A673 (cell line): ENCODE data around the gene CD79A. TPM values are rescaled to one million over a fixed set of nuclear protein-coding genes. Genes with fewer than 3 reads are reported as not detected.

ENCODE experiments used
- BruUV-seq: library from RNA; stranded (reverse); fragments of 400-500 nt; replicated peaks from 2 replicates; lab custom pipeline; 2021; lab: Mats Ljungman, UMichigan
- CTCF ChIA-PET: fragments of 300-600 bp; sonication (Branson Sonifier 250); formaldehyde crosslinking; loops from one replicate; lab custom pipeline; 2022; ENCODE audit warnings: antibody characterized with exemption; lab: Charles Lee
- POLR2A ChIA-PET: fragments of 300-600 bp; sonication (Branson Sonifier 250); formaldehyde crosslinking; loops from one replicate; lab custom pipeline; 2022; ENCODE audit warnings: antibody characterized with exemption; ENCODE audit not compliant: low non-redundant PET; lab: Charles Lee
- DNase-seq: peaks from one replicate; pipeline ENCODE4 v3.0.0-alpha.2; 2015; ENCODE audit warnings: low spot score
- H3K27ac ChIP-seq: fragments of 200-600 bp; sonication (generic); 2 replicates; pipeline ENCODE4 v1.5.1; 2016; ENCODE audit warnings: mixed run types, low read depth, mild to moderate bottlenecking, mixed read lengths, antibody characterized with exemption, low read length; ENCODE audit not compliant: poor library complexity, severe bottlenecking
- H3K27me3 ChIP-seq: fragments of 200-600 bp; sonication (generic); replicated peaks from 2 replicates; pipeline ENCODE4 v1.6.1; 2017; ENCODE audit warnings: mixed run types, low read depth, mild to moderate bottlenecking, mixed read lengths, antibody characterized with exemption, low read length; ENCODE audit not compliant: insufficient read depth, poor library complexity
- H3K36me3 ChIP-seq: fragments of 200-600 bp; sonication (generic); 2 replicates; pipeline ENCODE4 v1.6.1; 2016; ENCODE audit warnings: mixed run types, mild to moderate bottlenecking, mixed read lengths, antibody characterized with exemption, low read length; ENCODE audit not compliant: insufficient read depth, poor library complexity, severe bottlenecking
- H3K4me1 ChIP-seq: fragments of 200-600 bp; sonication (generic); 2 replicates; pipeline ENCODE4 v1.6.1; 2017; ENCODE audit warnings: mixed run types, mild to moderate bottlenecking, mixed read lengths, antibody characterized with exemption, low read length; ENCODE audit not compliant: insufficient read depth, poor library complexity, severe bottlenecking
- H3K4me3 ChIP-seq: fragments of 200-600 bp; sonication (generic); 2 replicates; pipeline ENCODE4 v1.5.1; 2016; ENCODE audit warnings: low read depth, mixed run types, mild to moderate bottlenecking, mixed read lengths, low read length; ENCODE audit not compliant: poor library complexity, severe bottlenecking
- H3K9me3 ChIP-seq: fragments of 200-600 bp; sonication (generic); 2 replicates; pipeline ENCODE4 v1.6.1; 2016; ENCODE audit warnings: mixed run types, low read depth, mild to moderate bottlenecking, mixed read lengths, antibody characterized with exemption, low read length; ENCODE audit not compliant: poor library complexity, severe bottlenecking
- CTCF ChIP-seq: fragments of 300-800, 200-600 bp; sonication (generic); conservative IDR thresholded peaks from 2 replicates; pipeline ENCODE4 v1.5.1; 2017; ENCODE audit warnings: low read depth, mild to moderate bottlenecking, antibody characterized with exemption, low read length, moderate library complexity, mixed read lengths
- EZH2 ChIP-seq: fragments of 200-600 bp; sonication (generic); IDR thresholded peaks from 2 replicates; pipeline ENCODE4 v1.6.1; 2017; ENCODE audit warnings: borderline replicate concordance, low read depth, mild to moderate bottlenecking, mixed read lengths, antibody characterized with exemption, low read length; ENCODE audit not compliant: poor library complexity, severe bottlenecking
- intact Hi-C: fragments of 100-400 bp; cut with micrococcal nuclease; formaldehyde crosslinking; loops from one replicate; pipeline ENCODE4 v1.10.0; 2022; ENCODE audit not compliant: unreplicated experiment
- total RNA-seq: library from RNA; stranded (reverse); gene quantifications from 2 replicates; pipeline ENCODE4 v1.2.3, GENCODE V29; 2021

CD79A gene
- total RNA-seq, 1 experiment from 2014 or later = 17.8 TPM

- H3K4me3 ChIP-seq = no peak overlapping the region
- BruUV-seq = no TSS peak
- intact Hi-C loops = no loop called here
- no peak overlapping the region for H3K27ac ChIP-seq
- no peaks in the 10 kb centered on the region for H3K9me3 ChIP-seq
- no peak for DNase-seq
- no peaks in the 10 kb centered on the region for H3K27me3 ChIP-seq
- POLR2A ChIA-PET = no interaction called here
- CTCF ChIA-PET = no interaction called here
- H3K36me3 ChIP-seq = no peaks in the 10 kb centered on the region
- H3K4me1 ChIP-seq = peaks cover 4% of the 10 kb centered on the region
- TF ChIP-seq EZH2 = no peak
- no peak for TF ChIP-seq CTCF
Observed at GRCh38 chr19:41923045-41923788, 46.1 kb downstream of the CD79A start.

GRCh38 chr19:41924151-41925145, 47.4 kb downstream of the CD79A start:
- Histone ChIP-seq H3K36me3 (no peaks in the 10 kb centered on the region), H3K27me3 (no peaks in the 10 kb centered on the region)

More at GRCh38 chr19:41924151-41925145, 47.4 kb downstream of the CD79A start:
- intact Hi-C loops = no loop called here
- H3K4me1 ChIP-seq = peaks cover 14% of the 10 kb centered on the region
- no TSS peak for BruUV-seq
- TF ChIP-seq EZH2 (no peak), CTCF (no peak)
- H3K9me3 ChIP-seq = no peaks in the 10 kb centered on the region
- no peak overlapping the region for H3K4me3 ChIP-seq
- ChIA-PET CTCF (no interaction called here), POLR2A (no interaction called here)
- H3K27ac ChIP-seq = no peak overlapping the region
- no peak for DNase-seq
